ENCODE results near the gene GUCY2C.

The GUCY2C gene

DNA sequence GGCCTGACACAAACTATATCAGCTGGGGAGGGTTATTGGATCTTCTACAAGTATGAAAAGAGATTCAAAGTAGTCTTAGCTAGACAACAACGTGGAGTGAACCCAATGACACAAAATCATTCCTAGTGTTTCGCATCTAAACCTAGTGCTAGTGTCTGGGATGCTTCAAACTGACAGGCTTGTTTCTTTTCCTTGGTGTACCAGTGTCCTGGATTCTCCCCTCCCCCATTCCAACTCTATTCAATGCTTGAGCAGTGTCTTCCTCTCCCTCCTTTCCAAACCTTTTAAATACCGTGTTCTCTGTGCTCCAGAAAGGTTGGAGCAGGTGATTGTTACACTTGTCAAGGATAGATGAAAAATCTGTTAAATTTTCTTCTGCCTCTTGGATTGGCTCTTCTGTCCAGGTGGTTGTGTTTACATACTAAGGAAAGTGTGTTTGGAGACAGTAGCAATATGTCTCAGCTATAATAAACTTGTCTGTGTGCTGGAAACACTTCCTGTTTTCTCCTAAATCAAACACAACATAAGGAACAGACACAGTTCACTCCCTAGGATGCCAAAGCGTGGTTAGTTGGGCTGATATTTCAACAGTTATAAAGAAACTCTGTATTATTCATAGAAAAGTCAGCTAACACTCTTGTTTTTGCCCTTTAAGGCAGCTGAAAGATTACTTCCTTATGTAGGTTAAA, 14.4 kb upstream of the GUCY2C start:
- Histone ChIP-seq H3K9me3 (ENCODE audit: low read length) (no peaks in the 10 kb centered on the region), H3K27ac (ENCODE audit: low read depth, low read length, poor library complexity, severe bottlenecking) (no peak overlapping the region), H3K4me1 (ENCODE audit: insufficient read depth, low read length, severe bottlenecking) (peaks cover 3% of the 10 kb centered on the region), H3K36me3 (ENCODE audit: insufficient read depth, low read length) (no peaks in the 10 kb centered on the region; the same call in 1 of the 2 replicates), H3K9ac (ENCODE audit: low read length) (no peak overlapping the region), H3F3A (ENCODE audit: insufficient read depth, low read length) (no peaks in the 10 kb centered on the region), H3K27me3 (ENCODE audit: insufficient read depth, low read length) (no peaks in the 10 kb centered on the region), H3K4me3 (ENCODE audit: low read depth, low read length, poor library complexity, severe bottlenecking) (no peak overlapping the region), H3K4me2 (ENCODE audit: low read length) (no peak overlapping the region), H3K79me2 (ENCODE audit: insufficient read depth, low read length) (no peaks in the 10 kb centered on the region), H2AFZ (ENCODE audit: low read length) (no peak overlapping the region), H3K9me2 (ENCODE audit: low read depth, low read length) (no peaks in the 10 kb centered on the region), H4K20me1 (ENCODE audit: insufficient read depth, low read length) (no peaks in the 10 kb centered on the region)
- TF ChIP-seq, protein P1, sequence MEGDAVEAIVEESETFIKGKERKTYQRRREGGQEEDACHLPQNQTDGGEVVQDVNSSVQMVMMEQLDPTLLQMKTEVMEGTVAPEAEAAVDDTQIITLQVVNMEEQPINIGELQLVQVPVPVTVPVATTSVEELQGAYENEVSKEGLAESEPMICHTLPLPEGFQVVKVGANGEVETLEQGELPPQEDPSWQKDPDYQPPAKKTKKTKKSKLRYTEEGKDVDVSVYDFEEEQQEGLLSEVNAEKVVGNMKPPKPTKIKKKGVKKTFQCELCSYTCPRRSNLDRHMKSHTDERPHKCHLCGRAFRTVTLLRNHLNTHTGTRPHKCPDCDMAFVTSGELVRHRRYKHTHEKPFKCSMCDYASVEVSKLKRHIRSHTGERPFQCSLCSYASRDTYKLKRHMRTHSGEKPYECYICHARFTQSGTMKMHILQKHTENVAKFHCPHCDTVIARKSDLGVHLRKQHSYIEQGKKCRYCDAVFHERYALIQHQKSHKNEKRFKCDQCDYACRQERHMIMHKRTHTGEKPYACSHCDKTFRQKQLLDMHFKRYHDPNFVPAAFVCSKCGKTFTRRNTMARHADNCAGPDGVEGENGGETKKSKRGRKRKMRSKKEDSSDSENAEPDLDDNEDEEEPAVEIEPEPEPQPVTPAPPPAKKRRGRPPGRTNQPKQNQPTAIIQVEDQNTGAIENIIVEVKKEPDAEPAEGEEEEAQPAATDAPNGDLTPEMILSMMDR (IDR thresholded peaks at IDR 0.05; ENCODE audit: low read length) = no peak
- TF ChIP-seq EZH2 (IDR thresholded peaks at IDR 0.05; ENCODE audit: borderline replicate concordance, low read length) = no peak

DNA sequence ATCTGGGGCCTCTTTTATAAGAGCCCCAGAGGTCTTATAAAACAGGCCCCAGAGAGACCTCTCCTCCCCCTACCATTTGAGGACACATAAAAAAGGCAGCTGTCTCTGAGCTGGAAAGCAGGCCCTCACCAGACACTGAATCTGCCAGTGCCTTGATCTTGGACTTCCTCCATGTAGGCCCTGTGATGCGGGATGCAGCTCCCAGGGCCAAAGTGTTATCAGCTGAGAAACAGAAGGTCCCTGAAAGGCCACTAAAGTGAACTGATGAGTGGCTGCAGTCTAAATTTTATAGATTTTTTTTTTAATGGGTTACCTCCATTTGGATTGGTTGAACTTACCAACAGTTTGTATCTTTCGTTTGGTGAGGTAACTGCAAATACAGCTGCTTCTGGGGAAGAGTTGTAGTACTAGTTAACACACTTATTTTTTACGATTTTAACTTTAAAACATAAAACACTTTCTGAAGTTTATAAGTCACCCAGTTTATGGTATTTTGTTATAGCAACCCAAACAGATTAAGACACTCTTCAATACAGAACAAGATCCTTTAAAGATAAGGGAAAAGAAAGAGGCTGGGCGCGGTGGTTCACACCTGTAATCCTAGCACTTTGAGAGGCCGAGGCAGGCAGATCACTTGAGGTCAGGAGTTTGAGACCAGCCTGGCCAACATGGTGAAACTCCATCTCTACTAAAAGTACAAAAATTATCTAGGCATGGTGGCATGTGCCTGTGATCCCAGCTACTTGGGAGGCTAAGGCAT, 5.6 kb upstream of the GUCY2C start:
- H4K20me1 ChIP-seq (ENCODE audit: insufficient read depth, low read length) = no peaks in the 10 kb centered on the region
- H3K4me2 ChIP-seq (ENCODE audit: low read length) = no peak overlapping the region
- H3F3A ChIP-seq (ENCODE audit: insufficient read depth, low read length) = no peaks in the 10 kb centered on the region
- no peaks in the 10 kb centered on the region for H3K36me3 ChIP-seq (ENCODE audit: insufficient read depth, low read length)
- H3K9me3 ChIP-seq (ENCODE audit: low read length) = no peaks in the 10 kb centered on the region
- H3K9ac ChIP-seq (ENCODE audit: low read length) = no peak overlapping the region
- H3K4me1 ChIP-seq (ENCODE audit: insufficient read depth, low read length, severe bottlenecking) = no peaks in the 10 kb centered on the region
- H3K27me3 ChIP-seq (ENCODE audit: insufficient read depth, low read length) = no peaks in the 10 kb centered on the region
- no peak overlapping the region for H3K27ac ChIP-seq (ENCODE audit: low read depth, low read length, poor library complexity, severe bottlenecking)
- no peaks in the 10 kb centered on the region for H3K79me2 ChIP-seq (ENCODE audit: insufficient read depth, low read length)
- no peaks in the 10 kb centered on the region for H3K9me2 ChIP-seq (ENCODE audit: low read depth, low read length)
- H3K4me3 ChIP-seq (ENCODE audit: low read depth, low read length, poor library complexity, severe bottlenecking) = no peak overlapping the region
- no peak for TF ChIP-seq EZH2 (IDR thresholded peaks at IDR 0.05; ENCODE audit: borderline replicate concordance, low read length)
- TF ChIP-seq, protein P1 (IDR thresholded peaks at IDR 0.05; ENCODE audit: low read length) = no peak
- no peak overlapping the region for H2AFZ ChIP-seq (ENCODE audit: low read length)

DNA sequence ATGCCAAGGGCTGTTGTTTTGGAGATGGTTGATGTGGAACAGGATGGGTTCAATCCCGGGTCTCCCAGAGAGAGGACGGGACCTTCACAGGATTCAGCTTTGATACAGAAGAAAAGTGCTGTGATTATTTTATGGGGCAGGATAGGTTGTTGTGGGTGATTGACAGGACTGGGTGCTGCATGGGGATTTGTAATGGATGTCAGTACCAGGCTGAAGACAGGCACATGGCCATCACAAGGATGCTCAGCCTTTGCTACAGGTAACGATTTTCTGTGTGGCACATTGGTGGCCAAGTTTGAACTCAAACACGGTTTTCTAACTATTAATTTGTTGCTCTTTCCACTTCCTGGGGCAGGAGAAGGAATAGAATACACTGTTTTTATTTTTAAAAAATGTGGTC, 4.5 kb upstream of the GUCY2C start:
- Histone ChIP-seq H3F3A (ENCODE audit: insufficient read depth, low read length) (no peaks in the 10 kb centered on the region), H3K79me2 (ENCODE audit: insufficient read depth, low read length) (no peaks in the 10 kb centered on the region), H3K27me3 (ENCODE audit: insufficient read depth, low read length) (no peaks in the 10 kb centered on the region), H4K20me1 (ENCODE audit: insufficient read depth, low read length) (no peaks in the 10 kb centered on the region), H3K9me2 (ENCODE audit: low read depth, low read length) (no peaks in the 10 kb centered on the region), H3K9me3 (ENCODE audit: low read length) (no peaks in the 10 kb centered on the region), H2AFZ (ENCODE audit: low read length) (no peak overlapping the region), H3K36me3 (ENCODE audit: insufficient read depth, low read length) (no peaks in the 10 kb centered on the region), H3K9ac (ENCODE audit: low read length) (no peak overlapping the region), H3K27ac (ENCODE audit: low read depth, low read length, poor library complexity, severe bottlenecking) (no peak overlapping the region), H3K4me1 (ENCODE audit: insufficient read depth, low read length, severe bottlenecking) (no peaks in the 10 kb centered on the region), H3K4me3 (ENCODE audit: low read depth, low read length, poor library complexity, severe bottlenecking) (no peak overlapping the region), H3K4me2 (ENCODE audit: low read length) (no peak overlapping the region)
- TF ChIP-seq EZH2 (IDR thresholded peaks at IDR 0.05; ENCODE audit: borderline replicate concordance, low read length) = no peak
- TF ChIP-seq, protein P1 (IDR thresholded peaks at IDR 0.05; ENCODE audit: low read length) = no peak
